ENCODE measurements around the gene PCDHAC2. TPM values are rescaled to one million over a fixed set of nuclear protein-coding genes. Genes with fewer than 3 reads are reported as not detected.

PCDHAC2 gene
- total and polyA plus RNA-seq, 2 of the 4 experiments (the other 2 are of a cell fraction) = not detected

- no peak overlapping the region for H3K18ac ChIP-seq (ENCODE audit: low read depth, low read length)
- no peak for TF ChIP-seq FOS (IDR thresholded peaks at IDR 0.05; ENCODE audit: low read depth, low read length)
- no peak for TF ChIP-seq CHD1 (IDR thresholded peaks at IDR 0.05; ENCODE audit: low read depth, low read length)
- TF ChIP-seq BHLHE40 (IDR thresholded peaks at IDR 0.05; ENCODE audit: low read depth, low read length) = no peak
- no peak overlapping the region for H4K5ac ChIP-seq (ENCODE audit: low read depth, low read length)
- no peak overlapping the region for H4K8ac ChIP-seq (ENCODE audit: low read depth in 2 of 2, low read length in 2 of 2)
- CTCF ChIA-PET = no interaction called here
- H2BK120ac ChIP-seq (ENCODE audit: low read depth, low read length) = no peak overlapping the region
- H3K79me1 ChIP-seq (ENCODE audit: low read depth in 1 of 2, low read length in 2 of 2) = no peaks in the 10 kb centered on the region
- H2AFZ ChIP-seq (replicated peaks; ENCODE audit: low read length, poor library complexity) = no peak overlapping the region
- no peak overlapping the region for H3K4me3 ChIP-seq (ENCODE audit: insufficient read depth, low read depth, low read length)
- no peak overlapping the region for H3K23ac ChIP-seq (ENCODE audit: low read depth, low read length)
- H4K20me1 ChIP-seq (ENCODE audit: insufficient read depth, low read length) = no peaks in the 10 kb centered on the region
- H4K91ac ChIP-seq (ENCODE audit: insufficient read depth, low read depth, low read length) = no peak overlapping the region
- BruUV-seq (replicated peaks) = no TSS peak
- H3K27ac ChIP-seq (ENCODE audit: insufficient read depth, low read length) = no peak overlapping the region
- DNase-seq (no peak), ATAC-seq (ENCODE audit: low read depth) (no peak)
- intact Hi-C loops (cut with micrococcal nuclease) = no loop called here
- H3K9me3 ChIP-seq (ENCODE audit: control insufficient read depth, insufficient read depth, low read length) = peaks cover 16% of the 10 kb centered on the region
- H2AK9ac ChIP-seq (replicated peaks; ENCODE audit: low read depth, low read length, poor library complexity) = no peak overlapping the region
- no peaks in the 10 kb centered on the region for H3K27me3 ChIP-seq (ENCODE audit: control insufficient read depth, insufficient read depth, low read length)
- no peak overlapping the region for H3K14ac ChIP-seq (replicated peaks; ENCODE audit: low read depth, low read length)
- no peaks in the 10 kb centered on the region for H3K9me1 ChIP-seq (ENCODE audit: insufficient read depth, low read length)
- H3K4me2 ChIP-seq (ENCODE audit: low read depth, low read length) = no peak overlapping the region
- no peak overlapping the region for H2BK15ac ChIP-seq (ENCODE audit: low read depth, low read length)
- no peak overlapping the region for H3K4ac ChIP-seq (ENCODE audit: low read depth, low read length)
- no peak overlapping the region for H2BK5ac ChIP-seq (ENCODE audit: low read depth, low read length, poor library complexity, severe bottlenecking)
- H3K36me3 ChIP-seq (ENCODE audit: control insufficient read depth, insufficient read depth, low read length) = no peaks in the 10 kb centered on the region
- H2BK20ac ChIP-seq (ENCODE audit: low read depth, low read length) = no peak overlapping the region
- in situ Hi-C loops (cut with MboI; ENCODE audit: low sequenced_read_pairs) = no loop called here
- no peaks in the 10 kb centered on the region for H3K4me1 ChIP-seq (ENCODE audit: control insufficient read depth, insufficient read depth, low read length)
- H2AK5ac ChIP-seq (ENCODE audit: low read depth, low read length) = no peak overlapping the region
- no CpG with 5 or more reads among the region's 2 CpGs for WGBS, 2 experiments (ENCODE audit: extremely low coverage in 2 of 2, insufficient read length in 1 of 2)
- no peak overlapping the region for H3K56ac ChIP-seq (ENCODE audit: extremely low read depth, insufficient read depth, low read length)
- POLR2A ChIA-PET (ENCODE audit: unreplicated experiment) = no interaction called here
- H3K9ac ChIP-seq (ENCODE audit: low read depth, low read length) = no peak overlapping the region
- dilution Hi-C loops (cut with HindIII; ENCODE audit: low sequenced_read_pairs, unreplicated experiment) = no loop called here
These were observed 26.6 kb downstream of the PCDHAC2 start for GRCh38 chr5:140992828-140993227.

All from IMR-90 (cell line).